ENCODE measurements around the gene TRIM56. TPM values are rescaled to one million over a fixed set of nuclear protein-coding genes. Genes with fewer than 3 reads are reported as not detected.

The TRIM56 gene
- total and polyA plus RNA-seq, 9 of the 15 experiments (the other 6 are each of a cell fraction or from before 2014, with no cell fraction given): 2.0 to 29.7 (median 11.6) TPM

GRCh38 chr7:101126651-101127459, 41.6 kb downstream of the TRIM56 start, which contains the start of gene SERPINE1 (continued):
- TF ChIP-seq RREB1 (CRISPR knock-in tag; IDR thresholded peaks at IDR 0.05) (no peak), MAX (CRISPR knock-in tag; IDR thresholded peaks at IDR 0.05) (no peak), RBM39 (optimal IDR thresholded peaks at IDR 0.05; ENCODE audit: low read depth, low read length) (no peak), ZNF668 (CRISPR knock-in tag; IDR thresholded peaks at IDR 0.05) (no peak), PCBP2 (IDR thresholded peaks at IDR 0.05; ENCODE audit: low read depth, low read length, poor library complexity, severe bottlenecking) (no peak), HIVEP1 (CRISPR knock-in tag; IDR thresholded peaks at IDR 0.05) (no peak), CBX2 (IDR thresholded peaks at IDR 0.05; ENCODE audit: insufficient read depth, low read length, poor library complexity, severe bottlenecking) (no peak), GABPB1 (CRISPR knock-in tag; IDR thresholded peaks at IDR 0.05) (no peak), RNF219 (CRISPR knock-in tag; IDR thresholded peaks at IDR 0.05) (no peak), SUPT5H (IDR thresholded peaks at IDR 0.05) (no peak; the same call in 1 of the 2 replicates), MBD2 (IDR thresholded peaks at IDR 0.05; ENCODE audit: borderline replicate concordance, low read depth) (no peak), SREBF2 (CRISPR knock-in tag; IDR thresholded peaks at IDR 0.05) (no peak), NFIC (IDR thresholded peaks at IDR 0.05) (no peak), IFI16 (CRISPR knock-in tag; IDR thresholded peaks at IDR 0.05) (no peak), ZNF133 (CRISPR knock-in tag; IDR thresholded peaks at IDR 0.05) (no peak), TFAP4 (CRISPR knock-in tag; IDR thresholded peaks at IDR 0.05; ENCODE audit: borderline replicate concordance) (peak; percentile 48; the same call in 1 of the 2 replicates), SMARCB1 (IDR thresholded peaks at IDR 0.05; ENCODE audit: insufficient read length, low read depth) (no peak), POLR2G (IDR thresholded peaks at IDR 0.05; ENCODE audit: low read depth, low read length) (peak; percentile 79), FOXK2 (conservative IDR thresholded peaks at IDR 0.05 in 1 of 2, IDR thresholded peaks at IDR 0.05 in 1 of 2; ENCODE audit: low read depth in 2 of 2) (0 out of 4 replicates have a peak, but pooled peaks of 1 of the 2 experiments have one; percentile 26)

Measured in K562 (cell line).